Ishikawa (cell line): ENCODE results near the gene AGTRAP.

Source experiments
- CEBPB ChIP-seq: IDR thresholded peaks from 2 replicates; pipeline ENCODE4 v1.6.1; 2012
- CREB1 ChIP-seq: IDR thresholded peaks from 2 replicates; pipeline ENCODE4 v1.6.1; 2012; ENCODE audit warnings: low read depth
- EGR1 ChIP-seq: IDR thresholded peaks from 2 replicates; pipeline ENCODE4 v1.6.1; 2012
- EP300 ChIP-seq: IDR thresholded peaks from 2 replicates; pipeline ENCODE4 v1.6.1; 2012; ENCODE audit warnings: borderline replicate concordance
- FOXM1 ChIP-seq: IDR thresholded peaks from 2 replicates; pipeline ENCODE4 v1.6.1; 2012; ENCODE audit warnings: low read depth, borderline replicate concordance
- NFIC ChIP-seq: IDR thresholded peaks from 2 replicates; pipeline ENCODE4 v1.6.1; 2012
- RAD21 ChIP-seq: IDR thresholded peaks from 2 replicates; pipeline ENCODE4 v1.6.1; 2012; ENCODE audit warnings: low read depth
- REST ChIP-seq: IDR thresholded peaks from 2 replicates; pipeline ENCODE4 v1.6.1; 2012; ENCODE audit warnings: low read depth, mild to moderate bottlenecking
- TAF1 ChIP-seq: IDR thresholded peaks from 2 replicates; pipeline ENCODE4 v1.6.1; 2012; ENCODE audit warnings: low read depth, mild to moderate bottlenecking
- TCF12 ChIP-seq: IDR thresholded peaks from 2 replicates; pipeline ENCODE4 v1.6.1; 2012; ENCODE audit warnings: low read depth
- TEAD4 ChIP-seq: IDR thresholded peaks from 2 replicates; pipeline ENCODE4 v1.6.1; 2012
- YY1 ChIP-seq: IDR thresholded peaks from 2 replicates; pipeline ENCODE4 v1.6.1; 2012; ENCODE audit warnings: low read depth
- ZBTB7A ChIP-seq: IDR thresholded peaks from 2 replicates; pipeline ENCODE4 v1.6.1; 2012; ENCODE audit warnings: low read depth
- TF ChIP-seq, protein P1 (sequence below): IDR thresholded peaks from 2 replicates; pipeline ENCODE4 v1.6.1; 2012
- TF ChIP-seq, protein P2 (sequence below): IDR thresholded peaks from 2 replicates; pipeline ENCODE4 v1.6.1; 2012

AGTRAP gene

GRCh38 chr1:11701981-11702803 lies 33.7 kb upstream of the AGTRAP start:
- no peak for TF ChIP-seq CREB1
- no peak for TF ChIP-seq EGR1
- no peak for TF ChIP-seq REST
- TF ChIP-seq, protein P1, sequence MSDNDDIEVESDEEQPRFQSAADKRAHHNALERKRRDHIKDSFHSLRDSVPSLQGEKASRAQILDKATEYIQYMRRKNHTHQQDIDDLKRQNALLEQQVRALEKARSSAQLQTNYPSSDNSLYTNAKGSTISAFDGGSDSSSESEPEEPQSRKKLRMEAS: no peak
- TF ChIP-seq RAD21: no peak
- TF ChIP-seq FOXM1: no peak
- TF ChIP-seq YY1: no peak
- TF ChIP-seq, protein P2, sequence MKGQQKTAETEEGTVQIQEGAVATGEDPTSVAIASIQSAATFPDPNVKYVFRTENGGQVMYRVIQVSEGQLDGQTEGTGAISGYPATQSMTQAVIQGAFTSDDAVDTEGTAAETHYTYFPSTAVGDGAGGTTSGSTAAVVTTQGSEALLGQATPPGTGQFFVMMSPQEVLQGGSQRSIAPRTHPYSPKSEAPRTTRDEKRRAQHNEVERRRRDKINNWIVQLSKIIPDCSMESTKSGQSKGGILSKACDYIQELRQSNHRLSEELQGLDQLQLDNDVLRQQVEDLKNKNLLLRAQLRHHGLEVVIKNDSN: no peak
- no peak for TF ChIP-seq NFIC
- TF ChIP-seq TCF12: no peak

GRCh38 chr1:11703357-11704193 lies 32.4 kb upstream of the AGTRAP start:
- TF ChIP-seq YY1: no peak
- TF ChIP-seq REST: no peak
- TF ChIP-seq ZBTB7A: no peak
- TF ChIP-seq TCF12: no peak
- TF ChIP-seq EGR1: no peak
- no peak for TF ChIP-seq FOXM1
- TF ChIP-seq TEAD4: no peak
- TF ChIP-seq RAD21: no peak
- TF ChIP-seq TAF1: no peak
- TF ChIP-seq CEBPB: no peak
- no peak for TF ChIP-seq CREB1

- TF ChIP-seq TAF1 (no peak), FOXM1 (no peak), CEBPB (no peak), TEAD4 (no peak), CREB1 (no peak), ZBTB7A (no peak), TCF12 (no peak), EP300 (no peak), REST (no peak), EGR1 (no peak), RAD21 (no peak), NFIC (no peak), YY1 (no peak)
- TF ChIP-seq, protein P2: no peak
- TF ChIP-seq, protein P1: no peak
These were observed 31.8 kb upstream of the AGTRAP start for GRCh38 chr1:11704194-11704529.
